Esophagus (tissue), 2 donors: ENCODE measurements around the gene SOX12. TPM values are rescaled to one million over a fixed set of nuclear protein-coding genes. Genes with fewer than 3 reads are reported as not detected.
"Not testable (repeated sequence)": the region's sequence is repeated elsewhere in the genome, so short reads cannot be mapped to it uniquely, and the experiment has no call there.

Experiments used
- H3K27ac ChIP-seq, 2 donors: one replicate each; pipeline ENCODE4 v1.5.1; 2013; ENCODE audit warnings: low read depth in 2 of 2, mild to moderate bottlenecking in 2 of 2, inconsistent platforms in 1 of 2, low read length in 1 of 2, moderate library complexity in 1 of 2
- H3K27me3 ChIP-seq, 2 donors: one replicate each; pipeline ENCODE4 v1.6.1; 2013; ENCODE audit warnings: low read length in 2 of 2, control low read depth in 1 of 2, mild to moderate bottlenecking in 1 of 2; ENCODE audit not compliant: insufficient read depth in 2 of 2, control insufficient read depth in 1 of 2
- H3K36me3 ChIP-seq, 2 donors: one replicate each; pipeline ENCODE4 v1.6.1; 2013; ENCODE audit warnings: low read length in 1 of 2; ENCODE audit not compliant: control insufficient read depth in 2 of 2, insufficient read depth in 2 of 2
- H3K4me1 ChIP-seq, 2 donors: one replicate each; pipeline ENCODE4 v1.6.1; 2013; ENCODE audit warnings: low read length in 1 of 2; ENCODE audit not compliant: control insufficient read depth in 2 of 2, insufficient read depth in 2 of 2
- H3K4me3 ChIP-seq, 2 donors: one replicate each; pipeline ENCODE4 v1.5.1; 2013; ENCODE audit warnings: low read length in 2 of 2, mild to moderate bottlenecking in 2 of 2, low read depth in 1 of 2, moderate library complexity in 1 of 2
- H3K9me3 ChIP-seq, 2 donors: one replicate each; pipeline ENCODE4 v1.6.1; 2013; ENCODE audit warnings: mild to moderate bottlenecking in 2 of 2, low read depth in 1 of 2, low read length in 1 of 2, moderate library complexity in 1 of 2; ENCODE audit not compliant: control insufficient read depth in 2 of 2, insufficient read depth in 1 of 2
- WGBS, 2 donors: extraction: QIAGEN DNeasy Blood & Tissue Kit; methylation state at CpG; one replicate each; pipeline ENCODE4 v1.1.7; 2013; 5-methylcytosine and 5-hydroxymethylcytosine counted together
- polyA plus RNA-seq, 2 donors: library from polyadenylated mRNA; stranded (reverse); fragments of 200-250 nt; gene quantifications; one replicate each; pipeline ENCODE4 v1.2.3, GENCODE V29; 2013
- donor health status: healthy with polysubstance abuse.
- donor health status: Bipolar disorder and iron deficiency.

SOX12 gene
- polyA plus RNA-seq, 2 donors: 2.2 to 2.4 TPM

- 36 to 37% methylated on average over 25 to 31 of the region's 31 CpGs for WGBS, 2 donors
- peak overlapping the region; percentile 66 to 72 for H3K4me3 ChIP-seq
- peaks cover 3 to 11% of the 10 kb centered on the region in 2 donors for H3K4me1 ChIP-seq
Measured at GRCh38 chr20:328027-328974, 2.9 kb downstream of the SOX12 start.

GRCh38 chr20:328975-329695, 3.8 kb downstream of the SOX12 start:
- 49 to 50% methylated on average over 7 of the region's 7 CpGs for WGBS, 2 donors
- no peak overlapping the region for H3K27ac ChIP-seq

More at GRCh38 chr20:328027-328974, 2.9 kb downstream of the SOX12 start:
- Histone ChIP-seq H3K9me3 (peaks cover 0 to 3% of the 10 kb centered on the region in 2 donors), H3K27me3 (no peaks in the 10 kb centered on the region), H3K36me3 (no peaks in the 10 kb centered on the region), H3K27ac (peak overlapping the region; percentile 38 to 81)

GRCh38 chr20:329851-330232, 4.5 kb downstream of the SOX12 start:
- 53 to 73% methylated on average over 4 of the region's 4 CpGs for WGBS, 2 donors
- H3K27ac ChIP-seq: peak overlapping the region in 1 of 2 donors; percentile 29
- H3K36me3 ChIP-seq: no peaks in the 10 kb centered on the region

More at GRCh38 chr20:328975-329695, 3.8 kb downstream of the SOX12 start:
- Histone ChIP-seq H3K27me3 (no peaks in the 10 kb centered on the region), H3K4me1 (peaks cover 3 to 11% of the 10 kb centered on the region in 2 donors), H3K36me3 (no peaks in the 10 kb centered on the region), H3K9me3 (peaks cover 0 to 3% of the 10 kb centered on the region in 2 donors), H3K4me3 (no peak overlapping the region)

GRCh38 chr20:330233-331149, 5.1 kb downstream of the SOX12 start:
- Histone ChIP-seq H3K27me3 (no peaks in the 10 kb centered on the region), H3K9me3 (peaks cover 0 to 3% of the 10 kb centered on the region in 2 donors), H3K27ac (no peak overlapping the region), H3K36me3 (no peaks in the 10 kb centered on the region), H3K4me1 (peaks cover 3 to 11% of the 10 kb centered on the region in 2 donors), H3K4me3 (no peak overlapping the region)
- 49 to 53% methylated on average over 16 of the region's 16 CpGs for WGBS, 2 donors

More at GRCh38 chr20:329851-330232, 4.5 kb downstream of the SOX12 start:
- Histone ChIP-seq H3K27me3 (no peaks in the 10 kb centered on the region), H3K9me3 (peaks cover 0 to 3% of the 10 kb centered on the region in 2 donors), H3K4me3 (no peak overlapping the region), H3K4me1 (peaks cover 3 to 11% of the 10 kb centered on the region in 2 donors)

- no peaks in the 10 kb centered on the region for H3K9me3 ChIP-seq
- 95 to 97% methylated on average over 8 of the region's 8 CpGs for WGBS, 2 donors
- no peak overlapping the region for H3K27ac ChIP-seq
- no peaks in the 10 kb centered on the region for H3K36me3 ChIP-seq
- no peaks in the 10 kb centered on the region for H3K27me3 ChIP-seq
- H3K4me1 ChIP-seq: peaks cover 0 to 2% of the 10 kb centered on the region in 2 donors
- H3K4me3 ChIP-seq: no peak overlapping the region
Measured at GRCh38 chr20:334578-334977, 9.2 kb downstream of the SOX12 start.

- not testable (repeated sequence) for H3K4me1 ChIP-seq, H3K9me3 ChIP-seq, H3K27me3 ChIP-seq, H3K4me3 ChIP-seq, H3K36me3 ChIP-seq, H3K27ac ChIP-seq
- WGBS, 2 donors: 93 to 100% methylated on average over 1 of the region's 1 CpG
Measured at GRCh38 chr20:336040-336439, 10.7 kb downstream of the SOX12 start.

- Histone ChIP-seq H3K9me3 (peaks cover 5 to 6% of the 10 kb centered on the region in 2 donors), H3K4me3 (no peak overlapping the region), H3K27me3 (no peaks in the 10 kb centered on the region), H3K36me3 (no peaks in the 10 kb centered on the region), H3K4me1 (peaks cover 0 to 3% of the 10 kb centered on the region in 2 donors), H3K27ac (no peak overlapping the region)
- 51 to 62% methylated on average over 2 of the region's 2 CpGs for WGBS, 2 donors
Measured at GRCh38 chr20:341682-342081, 16.3 kb downstream of the SOX12 start.

- Histone ChIP-seq H3K27ac (no peak overlapping the region), H3K9me3 (peaks cover 5 to 6% of the 10 kb centered on the region in 2 donors), H3K4me1 (peaks cover 0 to 3% of the 10 kb centered on the region in 2 donors), H3K36me3 (no peaks in the 10 kb centered on the region), H3K4me3 (no peak overlapping the region), H3K27me3 (no peaks in the 10 kb centered on the region)
Measured at GRCh38 chr20:343107-343506, 17.8 kb downstream of the SOX12 start.
